ENCODE measurements around the gene NID2.

NID2 gene

DNA sequence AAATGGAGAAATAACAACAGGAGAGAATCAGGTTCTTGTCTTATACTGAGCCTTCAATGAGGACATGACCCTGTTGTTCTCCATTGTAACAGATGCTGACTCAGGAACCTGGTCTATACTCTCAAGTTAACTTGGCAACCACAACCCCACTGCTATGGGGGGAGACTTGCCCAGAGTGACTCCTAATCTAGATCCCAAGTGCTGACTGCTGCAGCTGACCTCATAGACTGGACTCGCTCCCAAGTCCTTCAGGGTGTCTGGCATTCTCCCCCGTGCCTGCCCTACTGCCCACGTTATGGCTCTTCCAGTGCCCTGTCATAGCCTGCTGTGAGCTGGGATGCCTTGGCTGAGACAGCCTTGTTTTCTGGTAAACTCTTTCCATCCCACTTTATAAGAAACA lies 37.1 kb downstream of the NID2 start:
- H3K4me3 ChIP-seq (ENCODE audit: low read length), result no peak overlapping the region
- peak; percentile 94 for DNase-seq (ENCODE audit: low read depth)
- TF ChIP-seq, protein P1, sequence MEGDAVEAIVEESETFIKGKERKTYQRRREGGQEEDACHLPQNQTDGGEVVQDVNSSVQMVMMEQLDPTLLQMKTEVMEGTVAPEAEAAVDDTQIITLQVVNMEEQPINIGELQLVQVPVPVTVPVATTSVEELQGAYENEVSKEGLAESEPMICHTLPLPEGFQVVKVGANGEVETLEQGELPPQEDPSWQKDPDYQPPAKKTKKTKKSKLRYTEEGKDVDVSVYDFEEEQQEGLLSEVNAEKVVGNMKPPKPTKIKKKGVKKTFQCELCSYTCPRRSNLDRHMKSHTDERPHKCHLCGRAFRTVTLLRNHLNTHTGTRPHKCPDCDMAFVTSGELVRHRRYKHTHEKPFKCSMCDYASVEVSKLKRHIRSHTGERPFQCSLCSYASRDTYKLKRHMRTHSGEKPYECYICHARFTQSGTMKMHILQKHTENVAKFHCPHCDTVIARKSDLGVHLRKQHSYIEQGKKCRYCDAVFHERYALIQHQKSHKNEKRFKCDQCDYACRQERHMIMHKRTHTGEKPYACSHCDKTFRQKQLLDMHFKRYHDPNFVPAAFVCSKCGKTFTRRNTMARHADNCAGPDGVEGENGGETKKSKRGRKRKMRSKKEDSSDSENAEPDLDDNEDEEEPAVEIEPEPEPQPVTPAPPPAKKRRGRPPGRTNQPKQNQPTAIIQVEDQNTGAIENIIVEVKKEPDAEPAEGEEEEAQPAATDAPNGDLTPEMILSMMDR (conservative IDR thresholded peaks at IDR 0.05; ENCODE audit: low read length), result no peak

GRCh38 chr14:52029881-52030280 lies 39.0 kb downstream of the NID2 start:
- no peak overlapping the region for H3K4me3 ChIP-seq (ENCODE audit: low read length)
- TF ChIP-seq, protein P1 (conservative IDR thresholded peaks at IDR 0.05; ENCODE audit: low read length), result no peak
- peak; percentile 11 for DNase-seq (ENCODE audit: low read depth)

DNA sequence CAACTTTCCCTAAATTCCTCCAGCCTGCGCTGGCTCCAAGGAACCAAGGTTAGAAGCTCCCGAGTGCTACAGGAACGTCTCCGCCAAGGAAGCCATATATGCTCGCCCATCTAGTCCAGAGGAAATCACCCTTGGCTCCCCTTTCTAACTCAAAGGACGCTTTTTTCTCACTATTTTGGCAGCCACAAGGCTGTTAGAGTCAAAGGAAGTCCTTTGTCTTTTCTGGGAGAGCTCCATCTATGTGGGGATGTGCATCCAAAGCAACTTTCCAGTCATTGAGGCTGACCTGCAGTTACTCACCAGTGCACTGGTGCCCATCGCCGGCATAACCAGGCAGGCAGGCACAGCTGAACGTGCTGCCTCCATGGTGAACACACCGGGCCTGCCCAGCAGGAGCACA lies 42.0 kb downstream of the NID2 start:
- TF ChIP-seq, protein P1 (conservative IDR thresholded peaks at IDR 0.05; ENCODE audit: low read length), result no peak
- H3K4me3 ChIP-seq (ENCODE audit: low read length), result no peak overlapping the region
- DNase-seq (ENCODE audit: low read depth), result no peak

GRCh38 chr14:52026017-52026660 lies 42.7 kb downstream of the NID2 start:
- peak; percentile 16 for DNase-seq (ENCODE audit: low read depth)
- TF ChIP-seq, protein P1 (conservative IDR thresholded peaks at IDR 0.05; ENCODE audit: low read length), result no peak
- no peak overlapping the region for H3K4me3 ChIP-seq (ENCODE audit: low read length)

DNA sequence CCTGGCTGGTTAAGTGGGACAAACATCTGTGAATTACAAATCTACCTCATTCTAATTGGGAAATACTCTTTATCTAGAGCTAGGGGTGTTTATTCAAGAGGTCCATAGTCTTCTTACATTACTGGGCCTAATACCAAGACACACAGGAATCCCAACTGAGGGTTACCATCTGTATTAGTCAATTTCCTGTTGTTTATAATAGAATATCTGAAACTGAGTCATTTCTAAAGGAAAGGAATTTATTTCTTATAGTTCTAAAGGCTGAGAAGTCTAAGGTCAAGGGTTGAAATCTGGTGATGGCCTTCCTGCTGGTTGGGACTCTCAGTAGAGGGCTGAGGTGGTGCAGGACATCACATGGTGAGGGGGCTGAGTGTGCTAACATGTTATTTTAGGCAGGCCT lies 43.5 kb downstream of the NID2 start:
- peak; percentile 95 for DNase-seq (ENCODE audit: low read depth)
- no peak overlapping the region for H3K4me3 ChIP-seq (ENCODE audit: low read length)
- TF ChIP-seq, protein P1 (conservative IDR thresholded peaks at IDR 0.05; ENCODE audit: low read length), result no peak

DNA sequence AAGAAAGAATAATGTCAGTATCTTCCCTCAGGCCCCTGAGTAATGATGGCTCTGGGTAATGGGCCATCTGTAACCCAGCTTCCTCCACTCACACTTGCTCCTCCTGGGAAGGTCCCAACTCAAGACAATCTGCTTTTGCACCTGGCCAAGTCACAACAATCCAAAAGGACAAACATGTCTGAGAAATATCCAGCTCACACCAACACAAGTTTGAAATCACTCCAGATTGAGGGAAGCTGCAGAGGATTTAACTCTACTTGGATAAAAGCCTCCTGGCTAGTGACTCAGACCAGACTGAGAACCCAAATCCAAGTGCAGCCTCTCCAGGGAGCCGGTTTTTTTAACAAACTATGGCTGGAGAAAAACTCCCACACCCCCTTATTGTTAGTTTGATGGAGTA lies 45.3 kb downstream of the NID2 start:
- no peak overlapping the region for H3K4me3 ChIP-seq (ENCODE audit: low read length)
- TF ChIP-seq, protein P1 (conservative IDR thresholded peaks at IDR 0.05; ENCODE audit: low read length), result no peak
- peak; percentile 86 for DNase-seq (ENCODE audit: low read depth)

DNA sequence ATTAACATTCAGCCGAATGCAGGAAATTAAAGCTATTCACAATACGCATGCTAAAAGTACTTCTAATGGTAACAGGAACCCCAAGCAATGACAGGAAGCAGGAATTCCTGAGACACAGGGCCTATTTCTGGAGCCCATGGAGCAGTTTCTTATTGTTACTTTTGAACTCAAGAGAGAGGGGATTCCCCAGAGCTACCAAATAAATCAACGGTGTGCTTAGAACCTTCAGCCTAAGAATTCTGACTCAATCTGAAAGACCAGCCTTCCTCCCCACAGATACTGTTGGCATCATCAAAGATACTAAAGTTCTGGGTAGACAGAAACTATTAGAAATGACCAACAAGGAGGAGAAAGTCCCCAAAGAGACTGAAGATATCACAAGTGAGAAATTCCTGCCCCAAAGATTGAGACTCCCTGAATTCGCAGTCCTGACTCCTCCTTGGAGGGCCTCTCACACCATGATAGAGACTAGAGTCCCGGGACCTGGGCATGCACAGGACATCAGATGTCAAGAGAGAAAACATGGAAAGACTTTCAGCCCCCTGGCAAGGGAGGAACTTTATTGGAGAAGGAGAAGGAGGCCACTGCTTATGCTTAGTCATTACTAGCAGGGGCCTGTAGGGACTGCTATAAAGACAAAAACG lies 46.8 kb downstream of the NID2 start:
- TF ChIP-seq, protein P1 (conservative IDR thresholded peaks at IDR 0.05; ENCODE audit: low read length), result no peak
- H3K4me3 ChIP-seq (ENCODE audit: low read length), result no peak overlapping the region
- DNase-seq (ENCODE audit: low read depth), result no peak

All from AG10803 (cell line).